Measurements from ENCODE around the gene SOX15. TPM values are rescaled to one million over a fixed set of nuclear protein-coding genes. Genes with fewer than 3 reads are reported as not detected.

The SOX15 gene
- total RNA-seq, 2 donors from 2014 or later: 5.6 to 11.5 TPM

DNA sequence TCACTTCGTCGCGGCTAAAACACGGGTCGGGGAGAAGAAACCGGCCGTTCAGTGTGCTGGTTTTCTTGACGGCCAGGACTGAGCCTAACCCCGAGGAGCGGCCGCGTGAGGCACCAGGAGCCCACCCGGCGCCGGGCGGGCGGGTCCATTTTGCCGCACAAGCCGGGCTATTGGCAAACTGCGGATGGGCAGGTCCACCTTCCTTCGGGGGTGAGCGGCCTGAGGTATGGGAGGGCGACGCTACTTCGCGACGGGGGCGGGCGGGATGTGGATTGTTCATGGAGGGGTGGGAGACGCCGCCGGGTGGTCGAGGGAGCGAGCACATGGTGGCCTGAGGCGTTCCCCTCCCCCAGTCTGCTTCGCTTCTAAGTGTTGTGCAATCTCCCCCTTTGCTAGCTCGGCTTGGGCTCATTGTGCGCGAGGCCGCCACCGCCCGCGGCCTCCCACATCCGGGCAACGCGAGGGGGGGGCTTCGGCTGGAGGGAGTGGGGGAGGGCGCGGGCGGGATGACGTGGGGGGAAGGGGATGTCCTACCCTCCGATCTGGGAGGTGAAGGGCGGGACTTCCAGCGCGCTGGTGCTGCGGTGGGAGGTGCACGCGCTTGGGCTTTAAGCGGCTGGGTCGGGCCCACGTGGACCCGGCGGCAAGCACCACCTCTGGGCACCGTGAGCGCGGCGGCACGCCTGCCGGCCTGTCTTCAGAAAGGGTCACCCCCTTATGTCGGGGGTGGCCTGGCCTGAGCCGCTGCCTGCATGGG is 16.4 kb downstream of the SOX15 start:
- Histone ChIP-seq H3K4me3 (peak overlapping the region; percentile 100), H3K27ac (peak overlapping the region; percentile 100), H3K27me3 (no peaks in the 10 kb centered on the region), H3K36me3 (peaks cover 69% of the 10 kb centered on the region), H3K4me1 (peaks cover 0 to 40% of the 10 kb centered on the region in 2 donors), H3K9me3 (no peaks in the 10 kb centered on the region)
- DNase-seq (ENCODE audit: low spot score): peak; percentile 90
- TF ChIP-seq, protein P1, sequence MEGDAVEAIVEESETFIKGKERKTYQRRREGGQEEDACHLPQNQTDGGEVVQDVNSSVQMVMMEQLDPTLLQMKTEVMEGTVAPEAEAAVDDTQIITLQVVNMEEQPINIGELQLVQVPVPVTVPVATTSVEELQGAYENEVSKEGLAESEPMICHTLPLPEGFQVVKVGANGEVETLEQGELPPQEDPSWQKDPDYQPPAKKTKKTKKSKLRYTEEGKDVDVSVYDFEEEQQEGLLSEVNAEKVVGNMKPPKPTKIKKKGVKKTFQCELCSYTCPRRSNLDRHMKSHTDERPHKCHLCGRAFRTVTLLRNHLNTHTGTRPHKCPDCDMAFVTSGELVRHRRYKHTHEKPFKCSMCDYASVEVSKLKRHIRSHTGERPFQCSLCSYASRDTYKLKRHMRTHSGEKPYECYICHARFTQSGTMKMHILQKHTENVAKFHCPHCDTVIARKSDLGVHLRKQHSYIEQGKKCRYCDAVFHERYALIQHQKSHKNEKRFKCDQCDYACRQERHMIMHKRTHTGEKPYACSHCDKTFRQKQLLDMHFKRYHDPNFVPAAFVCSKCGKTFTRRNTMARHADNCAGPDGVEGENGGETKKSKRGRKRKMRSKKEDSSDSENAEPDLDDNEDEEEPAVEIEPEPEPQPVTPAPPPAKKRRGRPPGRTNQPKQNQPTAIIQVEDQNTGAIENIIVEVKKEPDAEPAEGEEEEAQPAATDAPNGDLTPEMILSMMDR (IDR thresholded peaks at IDR 0.05): peak in 1 of 2 donors; percentile 12

DNA sequence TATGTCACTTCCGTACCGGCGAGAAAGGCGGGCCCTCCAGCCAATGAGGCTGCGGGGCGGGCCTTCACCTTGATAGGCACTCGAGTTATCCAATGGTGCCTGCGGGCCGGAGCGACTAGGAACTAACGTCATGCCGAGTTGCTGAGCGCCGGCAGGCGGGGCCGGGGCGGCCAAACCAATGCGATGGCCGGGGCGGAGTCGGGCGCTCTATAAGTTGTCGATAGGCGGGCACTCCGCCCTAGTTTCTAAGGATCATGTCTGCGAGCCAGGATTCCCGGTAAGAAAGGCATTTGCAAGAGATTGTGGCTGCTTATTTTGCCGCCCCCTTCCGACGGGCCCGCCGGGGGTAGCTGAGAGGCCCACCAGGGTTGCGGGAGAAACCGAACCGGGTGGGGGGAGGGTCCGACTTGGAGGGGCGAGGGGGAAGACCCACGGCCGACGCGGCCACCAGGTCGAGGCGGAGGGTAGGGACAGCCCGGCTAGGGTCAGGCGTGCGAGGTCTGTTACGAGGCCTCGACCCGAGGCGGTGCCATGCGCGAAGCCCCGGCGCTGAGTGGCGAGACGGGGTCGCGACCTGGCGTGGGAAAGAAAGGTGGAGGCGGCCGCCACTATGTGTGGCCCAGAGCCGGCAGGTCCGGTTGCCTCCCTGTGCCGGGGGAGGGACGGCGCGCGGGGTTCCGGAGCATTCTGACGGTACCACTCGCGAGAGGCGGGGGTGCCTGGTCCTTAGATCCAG is 17.1 kb downstream of the SOX15 start:
- Histone ChIP-seq H3K4me3 (peak overlapping the region; percentile 100), H3K36me3 (peaks cover 62% of the 10 kb centered on the region), H3K9me3 (no peaks in the 10 kb centered on the region), H3K27ac (peak overlapping the region; percentile 100), H3K4me1 (peaks cover 0 to 34% of the 10 kb centered on the region in 2 donors), H3K27me3 (no peaks in the 10 kb centered on the region)
- DNase-seq (ENCODE audit: low spot score): peak; percentile 100
- TF ChIP-seq, protein P1 (IDR thresholded peaks at IDR 0.05): no peak

DNA sequence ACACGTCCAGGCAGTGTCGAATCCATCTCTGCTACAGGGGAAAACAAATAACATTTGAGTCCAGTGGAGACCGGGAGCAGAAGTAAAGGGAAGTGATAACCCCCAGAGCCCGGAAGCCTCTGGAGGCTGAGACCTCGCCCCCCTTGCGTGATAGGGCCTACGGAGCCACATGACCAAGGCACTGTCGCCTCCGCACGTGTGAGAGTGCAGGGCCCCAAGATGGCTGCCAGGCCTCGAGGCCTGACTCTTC is 17.6 kb downstream of the SOX15 start:
- Histone ChIP-seq H3K27ac (peak overlapping the region; percentile 80 to 100), H3K4me1 (peaks cover 0 to 34% of the 10 kb centered on the region in 2 donors), H3K27me3 (no peaks in the 10 kb centered on the region), H3K4me3 (peak overlapping the region; percentile 43 to 100), H3K36me3 (peaks cover 62% of the 10 kb centered on the region), H3K9me3 (no peaks in the 10 kb centered on the region)
- TF ChIP-seq, protein P1 (IDR thresholded peaks at IDR 0.05): no peak
- no peak for DNase-seq (ENCODE audit: low spot score)

DNA sequence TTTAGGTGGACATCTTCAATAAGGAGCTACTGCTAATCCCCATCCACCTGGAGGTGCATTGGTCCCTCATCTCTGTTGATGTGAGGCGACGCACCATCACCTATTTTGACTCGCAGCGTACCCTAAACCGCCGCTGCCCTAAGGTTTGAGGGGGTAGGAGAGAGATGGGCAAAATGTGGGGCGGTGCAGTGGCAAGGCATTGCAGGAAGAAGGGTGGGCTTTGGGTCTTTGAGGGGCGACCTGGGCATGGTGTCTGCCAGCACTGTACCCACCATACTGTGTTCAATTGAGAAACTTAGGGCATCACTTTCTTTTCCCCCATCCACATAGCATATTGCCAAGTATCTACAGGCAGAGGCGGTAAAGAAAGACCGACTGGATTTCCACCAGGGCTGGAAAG is 19.5 kb downstream of the SOX15 start:
- H3K27ac ChIP-seq: no peak overlapping the region
- TF ChIP-seq, protein P1 (IDR thresholded peaks at IDR 0.05): no peak
- H3K36me3 ChIP-seq: peaks cover 59% of the 10 kb centered on the region
- H3K27me3 ChIP-seq: no peaks in the 10 kb centered on the region
- H3K4me1 ChIP-seq: peaks cover 0 to 21% of the 10 kb centered on the region in 2 donors
- H3K4me3 ChIP-seq: no peak overlapping the region
- H3K9me3 ChIP-seq: no peaks in the 10 kb centered on the region
- no peak for DNase-seq (ENCODE audit: low spot score)

DNA sequence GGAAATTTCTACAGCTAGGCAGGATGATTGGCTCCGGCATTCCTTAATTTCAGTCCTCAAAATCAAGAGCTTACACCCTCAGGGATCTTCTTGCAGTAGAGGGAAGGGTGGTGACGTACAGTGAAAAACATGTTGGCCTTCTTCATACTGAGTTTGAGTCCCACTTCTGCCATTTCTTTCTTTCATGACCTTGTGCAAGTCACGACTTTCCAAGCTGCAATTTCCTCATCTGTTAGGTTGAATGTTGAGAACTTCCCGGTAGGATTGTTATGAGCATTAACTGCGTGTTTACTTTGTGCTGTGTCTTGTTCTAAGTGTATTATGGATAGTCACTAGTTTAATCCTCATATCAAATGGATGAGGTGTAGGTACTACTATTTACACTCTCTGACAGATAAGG is 20.3 kb downstream of the SOX15 start:
- H3K36me3 ChIP-seq: peaks cover 59% of the 10 kb centered on the region
- H3K27me3 ChIP-seq: no peaks in the 10 kb centered on the region
- H3K27ac ChIP-seq: no peak overlapping the region
- H3K9me3 ChIP-seq: no peaks in the 10 kb centered on the region
- no peak for DNase-seq (ENCODE audit: low spot score)
- peaks cover 0 to 13% of the 10 kb centered on the region in 2 donors for H3K4me1 ChIP-seq
- H3K4me3 ChIP-seq: no peak overlapping the region
- TF ChIP-seq, protein P1 (IDR thresholded peaks at IDR 0.05): no peak
